ENCODE data around the gene KPNA2. TPM values are rescaled to one million over a fixed set of nuclear protein-coding genes. Genes with fewer than 3 reads are reported as not detected.
"Not testable (repeated sequence)": the region's sequence is repeated elsewhere in the genome, so short reads cannot be mapped to it uniquely, and the experiment has no call there.

The KPNA2 gene
- total and polyA plus RNA-seq, 2 of the 8 experiments (the other 6 are each of a cell fraction or from before 2014, with no cell fraction given) = 413 to 612 TPM

DNA sequence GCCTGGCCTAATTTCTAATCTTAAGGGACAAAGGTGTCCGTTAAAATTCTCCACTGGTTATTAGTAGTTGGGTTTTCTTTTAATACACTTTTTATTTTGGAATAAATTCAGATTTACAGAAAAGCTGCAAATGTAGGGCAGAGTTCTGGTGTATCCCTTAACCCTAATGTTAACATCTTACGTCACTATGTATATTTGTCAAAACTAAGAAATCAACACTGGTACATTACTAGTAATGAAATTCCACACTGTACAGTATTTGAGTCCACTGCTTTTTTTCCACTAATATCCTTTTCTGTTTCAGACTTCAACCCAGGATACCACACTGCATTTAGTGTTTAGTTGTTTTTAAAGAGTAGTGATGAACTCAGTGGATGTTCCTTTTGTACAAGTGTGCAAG, 18.7 kb upstream of the KPNA2 start:
- Histone ChIP-seq H3K4me2 (ENCODE audit: insufficient read depth in 1 of 2, low read depth in 2 of 2, low read length in 2 of 2) (no peak overlapping the region), H3K9ac (replicated peaks in 1 of 4; ENCODE audit: extremely low read depth in 1 of 4, low read depth in 3 of 4, low read length in 3 of 4) (no peak overlapping the region), H4K91ac (replicated peaks; ENCODE audit: insufficient read length, low read length) (no peak overlapping the region), H2AK5ac (ENCODE audit: low read depth, low read length) (no peak overlapping the region), H3K23ac (ENCODE audit: insufficient read length) (no peak overlapping the region), H2BK12ac (ENCODE audit: low read depth, low read length) (no peak overlapping the region), H3K4me3 (ENCODE audit: extremely low read depth in 1 of 4, insufficient read depth in 2 of 4, low read depth in 3 of 4, low read length in 4 of 4) (no peak overlapping the region), H3K4me1 (replicated peaks in 1 of 4; ENCODE audit: control insufficient read depth in 3 of 4, insufficient read depth in 4 of 4, low read length in 3 of 4) (peaks cover 0 to 3% (median 1%) of the 10 kb centered on the region in 4 experiments; a peak in 4 of 7 replicates), H3K9me3 (ENCODE audit: insufficient read depth in 2 of 2, low read depth in 1 of 2, low read length in 1 of 2) (no peaks in the 10 kb centered on the region), H3K14ac (ENCODE audit: insufficient read length) (no peak overlapping the region), H3K56ac (replicated peaks; ENCODE audit: insufficient read length, low read depth, low read length) (no peak overlapping the region), H4K20me1 (replicated peaks in 1 of 2; ENCODE audit: control insufficient read depth in 1 of 2, insufficient read depth in 2 of 2, low read length in 2 of 2) (no peaks in the 10 kb centered on the region), H3K36me3 (ENCODE audit: control insufficient read depth in 2 of 4, insufficient read depth in 4 of 4, low read length in 3 of 4) (no peaks in the 10 kb centered on the region), H2BK20ac (ENCODE audit: low read length) (no peak overlapping the region), H2AFZ (ENCODE audit: low read length) (no peak overlapping the region), H3K79me2 (ENCODE audit: control insufficient read depth in 1 of 2, insufficient read depth in 2 of 2, low read length in 2 of 2) (no peaks in the 10 kb centered on the region), H3K4ac (replicated peaks; ENCODE audit: insufficient read length, low read depth, low read length) (no peak overlapping the region), H3K27ac (ENCODE audit: low read depth, low read length) (no peak overlapping the region), H3K79me1 (ENCODE audit: low read depth, low read length) (no peaks in the 10 kb centered on the region), H3K18ac (ENCODE audit: extremely low read depth, low read length) (no peak overlapping the region), H2BK120ac (replicated peaks; ENCODE audit: low read depth, low read length) (no peak overlapping the region), H4K5ac (ENCODE audit: insufficient read length, low read depth, low read length) (no peak overlapping the region), H2BK15ac (ENCODE audit: low read length) (no peak overlapping the region), H4K8ac (ENCODE audit: extremely low read depth, insufficient read depth, low read length) (no peak overlapping the region), H3K23me2 (ENCODE audit: low read depth, low read length) (peaks cover 5% of the 10 kb centered on the region; the same call in 1 of the 2 replicates), H2BK5ac (ENCODE audit: low read depth, low read length) (no peak overlapping the region), H3K27me3 (replicated peaks in 1 of 4; ENCODE audit: control insufficient read depth in 3 of 4, extremely low read depth in 1 of 4, insufficient read depth in 3 of 4, low read length in 3 of 4) (no peaks in the 10 kb centered on the region)
- WGBS, 2 experiments (ENCODE audit: extremely low coverage in 1 of 2, insufficient coverage in 1 of 2, insufficient read length in 1 of 2, insufficient replicate concordance in 2 of 2, low coverage in 1 of 2, low lambda C conversion rate in 2 of 2, missing lambda C conversion rate in 1 of 2) = 96% methylated on average over 2 of the region's 2 CpGs; no CpG with 5 or more reads in 1 of the 2 experiments
- ChIA-PET CTCF (ENCODE audit: partially characterized antibody) (interaction anchor here (0.6 to 2.1 kb wide), 6 partner anchors 8 to 53 kb away, joined by 3 to 9 read pairs (median 5); no protein-coding TSS in a partner anchor), POLR2A (ENCODE audit: partially characterized antibody) (interaction anchor here (0.8 to 6.7 kb wide), 2 partner anchors 15 to 22 kb away, joined by 3 to 104 read pairs; partner anchors contain the start of gene KPNA2)
- DNase-seq (ENCODE audit: low read depth in 1 of 2, low spot score in 2 of 2) = no peak
- no peak for TF ChIP-seq TAF1 (IDR thresholded peaks at IDR 0.05; ENCODE audit: low read depth, low read length)
- no peak for FAIRE-seq

DNA sequence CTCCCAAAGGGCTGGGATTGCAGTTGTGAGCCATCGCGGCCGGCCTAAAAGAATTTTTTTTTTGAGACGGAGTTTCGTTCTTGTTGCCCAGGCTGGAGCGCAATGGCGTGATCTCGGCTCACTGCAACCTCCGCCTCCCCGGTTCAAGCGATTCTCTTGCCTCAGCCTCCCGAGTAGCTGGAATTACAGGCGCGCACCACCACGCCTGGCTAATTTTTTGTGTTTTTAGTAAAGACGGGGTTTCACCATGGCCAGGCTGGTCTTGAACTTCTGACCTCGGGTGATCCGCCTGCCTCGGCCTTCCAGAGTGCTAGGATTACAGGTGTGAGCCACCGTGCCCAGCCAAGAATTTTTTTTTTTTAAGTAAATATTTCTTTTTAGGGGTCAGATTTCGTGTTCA, 17.0 kb upstream of the KPNA2 start:
- H3K4me3 ChIP-seq (ENCODE audit: extremely low read depth in 1 of 4, insufficient read depth in 2 of 4, low read depth in 3 of 4, low read length in 4 of 4) = not testable (repeated sequence)
- POLR2A ChIA-PET (ENCODE audit: partially characterized antibody) = interaction anchor here (0.7 to 6.7 kb wide), 4 partner anchors 13 to 273 kb away, joined by 3 to 104 read pairs (median 24); partner anchors contain the start of gene KPNA2

More for the DNA sequence above, 17.0 kb upstream of the KPNA2 start:
- not testable (repeated sequence) for H2AK5ac ChIP-seq (ENCODE audit: low read depth, low read length); H4K20me1 ChIP-seq (replicated peaks in 1 of 2; ENCODE audit: control insufficient read depth in 1 of 2, insufficient read depth in 2 of 2, low read length in 2 of 2); H4K8ac ChIP-seq (ENCODE audit: extremely low read depth, insufficient read depth, low read length); H3K18ac ChIP-seq (ENCODE audit: extremely low read depth, low read length); H2BK15ac ChIP-seq (ENCODE audit: low read length); H4K5ac ChIP-seq (ENCODE audit: insufficient read length, low read depth, low read length); H4K91ac ChIP-seq (replicated peaks; ENCODE audit: insufficient read length, low read length); H3K27me3 ChIP-seq (replicated peaks in 1 of 4; ENCODE audit: control insufficient read depth in 3 of 4, extremely low read depth in 1 of 4, insufficient read depth in 3 of 4, low read length in 3 of 4); H3K27ac ChIP-seq (ENCODE audit: low read depth, low read length); H3K4me1 ChIP-seq (replicated peaks in 1 of 4; ENCODE audit: control insufficient read depth in 3 of 4, insufficient read depth in 4 of 4, low read length in 3 of 4); H3K23ac ChIP-seq (ENCODE audit: insufficient read length); DNase-seq (ENCODE audit: low read depth in 1 of 2, low spot score in 2 of 2); H3K4ac ChIP-seq (replicated peaks; ENCODE audit: insufficient read length, low read depth, low read length); H2BK12ac ChIP-seq (ENCODE audit: low read depth, low read length); FAIRE-seq; H3K9me3 ChIP-seq (ENCODE audit: insufficient read depth in 2 of 2, low read depth in 1 of 2, low read length in 1 of 2); H2BK20ac ChIP-seq (ENCODE audit: low read length); H3K4me2 ChIP-seq (ENCODE audit: insufficient read depth in 1 of 2, low read depth in 2 of 2, low read length in 2 of 2); H3K36me3 ChIP-seq (ENCODE audit: control insufficient read depth in 2 of 4, insufficient read depth in 4 of 4, low read length in 3 of 4); H3K79me1 ChIP-seq (ENCODE audit: low read depth, low read length); H3K79me2 ChIP-seq (ENCODE audit: control insufficient read depth in 1 of 2, insufficient read depth in 2 of 2, low read length in 2 of 2); H3K14ac ChIP-seq (ENCODE audit: insufficient read length); H3K23me2 ChIP-seq (ENCODE audit: low read depth, low read length); H3K56ac ChIP-seq (replicated peaks; ENCODE audit: insufficient read length, low read depth, low read length); H3K9ac ChIP-seq (replicated peaks in 1 of 4; ENCODE audit: extremely low read depth in 1 of 4, low read depth in 3 of 4, low read length in 3 of 4); H2AFZ ChIP-seq (ENCODE audit: low read length); H2BK5ac ChIP-seq (ENCODE audit: low read depth, low read length); H2BK120ac ChIP-seq (replicated peaks; ENCODE audit: low read depth, low read length)
- WGBS, 2 experiments (ENCODE audit: extremely low coverage in 1 of 2, insufficient coverage in 1 of 2, insufficient read length in 1 of 2, insufficient replicate concordance in 2 of 2, low coverage in 1 of 2, low lambda C conversion rate in 2 of 2, missing lambda C conversion rate in 1 of 2) = 95% methylated on average over 20 of the region's 21 CpGs; no CpG with 5 or more reads in 1 of the 2 experiments
- CTCF ChIA-PET (ENCODE audit: partially characterized antibody) = interaction anchor here (0.6 to 2.1 kb wide), 5 partner anchors 8 to 186 kb away, joined by 3 to 11 read pairs (median 4); no protein-coding TSS in a partner anchor

Measured in H1 (cell line).